Cerebellar cortex (tissue), 1 donor: Measurements from ENCODE around the gene PTBP1.

Source experiments
- DNase-seq: peaks from one replicate; pipeline ENCODE4 v3.0.0-alpha.2; 2015; ENCODE audit warnings: low spot score

PTBP1 gene

GRCh38 chr19:796692-797527 lies at the start of gene PTBP1:
PTBP1 (plus strand) TSS chr19:797452; CDS start chr19:797498, 46 bp downstream.
- peak; percentile 100 for DNase-seq

GRCh38 chr19:748274-748598 lies 49.0 kb upstream of the PTBP1 start:
- DNase-seq: no peak

GRCh38 chr19:749811-750210 lies 47.4 kb upstream of the PTBP1 start:
- DNase-seq: no peak

- no peak for DNase-seq
Measured at GRCh38 chr19:750640-751423, 46.4 kb upstream of the PTBP1 start, which contains the start of gene MISP. MISP (plus strand) TSS chr19:751112; CDS start chr19:756947, 5,835 bp downstream.

GRCh38 chr19:751501-752341 lies 45.5 kb upstream of the PTBP1 start:
- no peak for DNase-seq

- DNase-seq: no peak
Measured at GRCh38 chr19:752652-753517, 44.4 kb upstream of the PTBP1 start.

GRCh38 chr19:754530-754929 lies 42.7 kb upstream of the PTBP1 start:
- DNase-seq: no peak

GRCh38 chr19:755063-755462 lies 42.2 kb upstream of the PTBP1 start:
- no peak for DNase-seq

GRCh38 chr19:756236-756635 lies 41.0 kb upstream of the PTBP1 start:
- DNase-seq: peak; percentile 21

- DNase-seq: no peak
Measured at GRCh38 chr19:756821-757688, 40.2 kb upstream of the PTBP1 start.

- no peak for DNase-seq
Measured at GRCh38 chr19:757811-758668, 39.2 kb upstream of the PTBP1 start.

GRCh38 chr19:763181-763580 lies 34.1 kb upstream of the PTBP1 start:
- DNase-seq: no peak

- no peak for DNase-seq
Measured at GRCh38 chr19:763869-764268, 33.4 kb upstream of the PTBP1 start.

- DNase-seq: no peak
Measured at GRCh38 chr19:764301-764700, 33.0 kb upstream of the PTBP1 start.

- DNase-seq: no peak
Measured at GRCh38 chr19:765179-765738, 32.0 kb upstream of the PTBP1 start.

GRCh38 chr19:768424-768823 lies 28.8 kb upstream of the PTBP1 start:
- DNase-seq: no peak

GRCh38 chr19:769616-770015 lies 27.6 kb upstream of the PTBP1 start:
- DNase-seq: no peak

GRCh38 chr19:771332-771785 lies 25.9 kb upstream of the PTBP1 start:
- DNase-seq: peak; percentile 61

- no peak for DNase-seq
Measured at GRCh38 chr19:772063-772462, 25.2 kb upstream of the PTBP1 start.
